Subcutaneous adipose tissue (tissue), 4 donors: ENCODE measurements around the gene SPARC. TPM values are rescaled to one million over a fixed set of nuclear protein-coding genes. Genes with fewer than 3 reads are reported as not detected.

Experiments used
- CTCF ChIP-seq: fragments of 450-650 bp; IDR thresholded peaks from one replicate; pipeline ENCODE4 v1.5.1; 2016; ENCODE audit warnings: low read depth, mild to moderate bottlenecking, control low read depth, antibody characterized with exemption, moderate library complexity
- total RNA-seq, 4 donors: library from RNA; depleted of rRNA; stranded (reverse); fragments of >200 nt; gene quantifications; one replicate each; pipeline ENCODE4 v1.1.0, GENCODE V29; 2016

The SPARC gene
- total RNA-seq, 4 donors from 2014 or later: 792 to 1,545 (median 1,187) TPM

GRCh38 chr5:151638619-151639018 lies 48.1 kb downstream of the SPARC start:
- TF ChIP-seq CTCF: no peak

GRCh38 chr5:151637676-151638075 lies 49.0 kb downstream of the SPARC start:
- no peak for TF ChIP-seq CTCF

GRCh38 chr5:151633892-151634291 lies 52.8 kb downstream of the SPARC start:
- no peak for TF ChIP-seq CTCF

- TF ChIP-seq CTCF: no peak
Measured at GRCh38 chr5:151632941-151633340, 53.8 kb downstream of the SPARC start.

GRCh38 chr5:151632524-151632923 lies 54.2 kb downstream of the SPARC start:
- no peak for TF ChIP-seq CTCF

- TF ChIP-seq CTCF: no peak
Measured at GRCh38 chr5:151631941-151632340, 54.8 kb downstream of the SPARC start.

- no peak for TF ChIP-seq CTCF
Measured at GRCh38 chr5:151630088-151630487, 56.6 kb downstream of the SPARC start.
